Amniotic stem cell (primary cell): Measurements from ENCODE around the gene SOBP.
"Not testable (repeated sequence)": the region's sequence is repeated elsewhere in the genome, so short reads cannot be mapped to it uniquely, and the experiment has no call there.

Experiments
- DNase-seq: peaks from one replicate; lab custom pipeline; 2025; lab: John Stamatoyannopoulos, UW

SOBP gene, protein sequence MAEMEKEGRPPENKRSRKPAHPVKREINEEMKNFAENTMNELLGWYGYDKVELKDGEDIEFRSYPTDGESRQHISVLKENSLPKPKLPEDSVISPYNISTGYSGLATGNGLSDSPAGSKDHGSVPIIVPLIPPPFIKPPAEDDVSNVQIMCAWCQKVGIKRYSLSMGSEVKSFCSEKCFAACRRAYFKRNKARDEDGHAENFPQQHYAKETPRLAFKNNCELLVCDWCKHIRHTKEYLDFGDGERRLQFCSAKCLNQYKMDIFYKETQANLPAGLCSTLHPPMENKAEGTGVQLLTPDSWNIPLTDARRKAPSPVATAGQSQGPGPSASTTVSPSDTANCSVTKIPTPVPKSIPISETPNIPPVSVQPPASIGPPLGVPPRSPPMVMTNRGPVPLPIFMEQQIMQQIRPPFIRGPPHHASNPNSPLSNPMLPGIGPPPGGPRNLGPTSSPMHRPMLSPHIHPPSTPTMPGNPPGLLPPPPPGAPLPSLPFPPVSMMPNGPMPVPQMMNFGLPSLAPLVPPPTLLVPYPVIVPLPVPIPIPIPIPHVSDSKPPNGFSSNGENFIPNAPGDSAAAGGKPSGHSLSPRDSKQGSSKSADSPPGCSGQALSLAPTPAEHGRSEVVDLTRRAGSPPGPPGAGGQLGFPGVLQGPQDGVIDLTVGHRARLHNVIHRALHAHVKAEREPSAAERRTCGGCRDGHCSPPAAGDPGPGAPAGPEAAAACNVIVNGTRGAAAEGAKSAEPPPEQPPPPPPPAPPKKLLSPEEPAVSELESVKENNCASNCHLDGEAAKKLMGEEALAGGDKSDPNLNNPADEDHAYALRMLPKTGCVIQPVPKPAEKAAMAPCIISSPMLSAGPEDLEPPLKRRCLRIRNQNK

DNA sequence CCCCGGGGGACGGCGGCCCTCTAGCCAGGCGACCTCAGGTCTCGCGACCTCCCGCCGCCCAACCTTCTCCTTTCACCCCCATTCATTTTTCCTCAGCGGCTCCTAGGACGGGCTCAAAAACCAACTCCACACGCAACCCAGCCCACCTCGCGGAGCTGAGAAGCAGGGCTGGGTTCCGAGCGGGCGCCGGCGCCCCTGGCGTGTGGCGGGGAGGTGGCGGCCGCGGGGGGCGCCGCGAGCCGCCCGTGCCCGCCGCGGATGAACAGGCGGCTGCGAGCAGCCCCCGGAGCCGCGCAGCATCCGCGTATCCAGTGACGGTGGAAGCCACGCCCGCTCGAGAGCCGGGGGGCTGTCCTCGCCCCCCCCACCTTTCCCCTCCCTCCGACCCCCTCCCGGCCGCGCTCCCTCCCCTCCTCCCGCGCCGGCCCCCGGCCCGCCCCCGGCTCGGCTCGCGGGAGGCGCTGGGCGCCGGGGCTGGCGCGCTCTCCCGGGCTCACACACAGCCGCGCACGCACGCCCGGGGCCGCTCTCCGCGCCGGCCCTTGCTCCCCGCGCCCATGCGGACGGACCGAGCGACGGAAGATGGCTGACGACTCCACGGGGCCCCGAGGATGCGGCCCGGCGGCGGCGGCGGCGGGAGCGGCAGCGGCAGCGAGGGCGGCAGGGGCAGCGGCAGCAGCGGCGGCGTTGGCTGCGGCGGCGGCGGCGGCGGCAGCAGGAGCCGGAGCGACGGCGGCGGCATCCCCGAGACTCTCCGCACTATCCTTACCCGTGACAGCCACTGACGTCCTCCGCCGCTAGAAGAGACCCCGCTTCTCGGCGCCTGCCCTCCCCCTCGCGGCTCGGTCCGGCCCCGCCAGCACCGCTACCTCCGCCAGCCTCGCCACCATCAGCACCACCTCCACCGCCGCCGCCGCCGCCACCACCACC, at the start of gene SOBP:
Gene SOBP, plus strand, starts transcription at position 482 of the 930 bp plus-strand sequence. CDS start 500 bp downstream, outside the sequence.
- DNase-seq, result no peak

DNA sequence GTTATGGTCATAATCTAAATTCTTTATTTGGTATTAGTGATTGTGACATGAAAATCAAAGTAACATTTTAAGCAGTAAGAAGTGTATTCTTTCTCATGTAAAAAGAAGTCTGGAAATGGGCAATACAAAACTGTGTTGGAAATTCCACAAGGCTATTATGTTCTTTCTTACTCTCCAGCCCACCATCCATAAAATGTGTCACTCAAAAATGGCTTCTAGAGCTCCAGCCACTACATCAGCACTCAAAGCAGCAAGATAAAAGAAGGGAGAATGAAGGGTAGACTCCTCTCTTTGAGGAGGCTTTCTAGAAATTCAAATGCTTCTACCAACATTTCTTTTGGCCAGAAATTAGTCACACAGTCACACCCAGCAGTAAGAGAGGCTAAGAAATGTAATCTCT, 49.0 kb upstream of the SOBP start:
- DNase-seq, result no peak

DNA sequence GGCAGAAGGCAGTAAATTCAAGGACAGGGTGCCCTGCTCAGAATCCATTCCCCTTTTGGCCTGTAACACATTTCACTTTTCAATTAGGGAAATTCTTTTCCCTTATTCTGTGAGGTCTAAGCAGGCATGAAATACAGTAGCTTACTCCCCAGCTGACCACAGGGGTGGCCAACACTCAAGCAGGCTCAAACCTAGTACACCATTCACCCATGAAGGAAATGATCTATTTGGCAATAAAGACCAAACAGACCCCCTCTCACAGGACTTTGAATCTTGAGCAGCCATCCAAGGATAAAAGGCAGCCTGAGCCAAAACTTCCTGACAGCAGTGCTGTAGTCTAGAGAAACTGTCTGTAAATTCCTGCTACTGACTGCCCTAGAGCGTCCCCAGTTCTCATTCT, 48.2 kb upstream of the SOBP start:
- no peak for DNase-seq

DNA sequence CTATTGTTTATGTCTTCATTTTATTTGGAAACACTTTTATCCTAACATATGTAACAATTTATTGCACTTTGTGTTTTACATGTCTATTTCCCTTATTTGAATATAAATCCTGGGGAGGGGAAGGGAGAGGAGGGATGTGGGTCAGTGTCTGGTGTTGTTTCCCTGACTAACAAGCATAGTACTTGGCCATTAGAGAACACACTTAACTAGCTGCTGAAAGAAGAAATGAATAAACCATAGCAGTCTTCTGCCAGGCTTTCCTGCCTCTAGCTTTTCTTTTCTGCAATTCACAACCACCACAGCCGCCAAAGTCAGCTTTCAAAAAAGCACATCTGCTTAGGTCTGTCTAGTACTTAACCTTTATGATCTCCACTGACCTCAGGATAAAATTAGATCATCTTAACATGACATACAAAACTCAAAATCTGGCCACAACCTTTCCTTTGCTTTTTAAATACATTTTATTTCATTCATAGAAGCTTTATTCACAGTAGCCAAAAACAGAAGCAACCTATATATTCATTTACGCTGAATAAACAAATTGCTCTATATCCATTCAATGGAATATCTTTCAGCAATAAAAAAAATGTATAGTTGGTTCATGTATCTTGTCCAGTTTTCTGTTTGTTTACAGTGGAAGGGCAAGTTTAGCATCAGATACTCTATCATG, 46.8 kb upstream of the SOBP start:
- DNase-seq, result no peak

DNA sequence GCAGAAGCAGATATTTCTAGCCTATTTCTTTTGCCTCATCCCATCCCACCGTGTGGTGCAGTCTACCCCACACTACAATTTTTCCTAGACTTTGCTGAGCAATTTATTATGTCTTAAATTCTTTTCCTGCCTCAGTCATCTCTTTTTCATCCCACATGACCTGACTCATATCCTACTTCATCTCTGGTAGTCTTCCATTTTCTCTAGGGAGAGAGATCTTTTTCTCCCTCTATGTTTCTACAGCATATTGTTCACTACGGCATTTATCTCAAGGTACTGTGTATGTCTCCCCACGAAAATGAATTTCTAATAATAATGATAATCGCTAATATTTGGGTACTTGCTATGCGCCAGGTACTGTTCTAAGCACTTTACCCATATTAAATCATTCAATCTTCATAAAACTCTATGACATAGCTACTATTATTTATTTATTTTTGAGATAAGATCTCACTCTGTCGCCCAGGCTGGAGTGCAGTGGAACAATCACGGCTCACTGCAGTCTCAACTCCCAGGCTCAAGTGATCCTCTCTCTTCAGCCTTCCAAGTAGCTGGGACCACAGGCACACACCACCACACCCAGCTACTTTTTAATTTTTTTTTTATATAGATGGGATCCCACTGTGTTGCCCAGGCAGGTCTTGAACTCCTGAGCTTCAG, 46.2 kb upstream of the SOBP start:
- DNase-seq, result no peak

DNA sequence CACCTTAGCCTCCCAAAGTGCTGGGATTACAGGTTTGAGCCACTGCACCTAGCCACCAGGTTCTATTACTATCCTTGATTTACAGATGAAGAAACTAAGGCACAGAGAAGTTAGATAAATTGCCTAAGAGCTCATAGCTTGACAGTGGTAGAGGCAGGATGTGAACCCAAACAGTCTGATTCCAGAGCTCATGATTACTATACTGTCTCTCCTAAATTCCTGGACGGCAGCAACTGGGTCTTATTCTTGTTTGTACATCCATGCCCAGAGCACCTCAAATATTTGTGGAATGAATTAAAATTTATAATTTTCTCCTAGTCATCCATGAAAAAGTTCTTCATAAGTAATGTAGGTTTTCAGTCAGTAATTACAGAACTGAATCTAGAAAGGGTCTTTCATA, 45.6 kb upstream of the SOBP start:
- DNase-seq, result no peak

DNA sequence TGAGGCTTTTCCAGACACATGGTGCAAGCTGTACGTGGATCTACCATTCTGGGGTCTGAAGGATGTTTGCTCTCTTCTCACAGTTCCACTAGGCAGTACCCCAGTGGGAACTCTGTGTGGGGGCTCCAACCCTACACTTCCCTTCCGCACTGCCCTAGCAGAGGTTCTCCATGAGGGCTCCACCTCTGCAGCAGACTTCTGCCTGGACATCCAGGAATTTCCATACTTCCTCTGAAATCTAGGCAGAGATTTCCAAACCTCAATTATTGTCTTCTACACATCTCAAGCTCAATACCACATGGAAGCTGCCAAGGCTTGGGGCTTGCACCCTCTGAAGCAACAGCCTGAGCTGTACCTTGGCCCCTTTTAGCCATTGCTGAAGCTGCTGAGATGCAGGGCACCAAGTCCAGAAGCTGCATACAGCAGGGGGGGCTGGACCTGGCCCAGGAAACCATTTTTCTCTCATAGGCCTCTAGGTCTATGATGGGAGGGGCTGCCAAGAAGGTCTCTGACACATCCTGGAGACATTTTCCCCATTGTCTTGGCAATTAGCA, 42.2 kb upstream of the SOBP start:
- no peak for DNase-seq

DNA sequence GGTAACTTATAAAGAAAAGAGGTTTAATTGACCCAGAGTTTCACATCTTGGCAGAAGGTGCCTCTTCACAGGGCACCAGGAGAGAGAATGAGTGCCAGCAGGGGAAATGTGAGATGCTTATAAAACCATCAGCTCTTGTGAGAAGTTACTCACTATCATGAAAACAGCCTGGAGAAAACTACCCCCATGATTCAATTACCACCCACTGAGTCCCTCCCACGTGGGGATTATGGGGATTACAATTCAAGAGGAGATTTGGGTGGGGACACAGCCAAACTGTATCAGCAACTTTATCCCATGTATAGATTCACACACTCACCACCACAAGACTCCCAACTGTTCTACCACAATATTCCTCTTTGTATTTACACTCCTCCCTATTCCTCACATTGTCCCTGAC, 41.1 kb upstream of the SOBP start:
- no peak for DNase-seq

DNA sequence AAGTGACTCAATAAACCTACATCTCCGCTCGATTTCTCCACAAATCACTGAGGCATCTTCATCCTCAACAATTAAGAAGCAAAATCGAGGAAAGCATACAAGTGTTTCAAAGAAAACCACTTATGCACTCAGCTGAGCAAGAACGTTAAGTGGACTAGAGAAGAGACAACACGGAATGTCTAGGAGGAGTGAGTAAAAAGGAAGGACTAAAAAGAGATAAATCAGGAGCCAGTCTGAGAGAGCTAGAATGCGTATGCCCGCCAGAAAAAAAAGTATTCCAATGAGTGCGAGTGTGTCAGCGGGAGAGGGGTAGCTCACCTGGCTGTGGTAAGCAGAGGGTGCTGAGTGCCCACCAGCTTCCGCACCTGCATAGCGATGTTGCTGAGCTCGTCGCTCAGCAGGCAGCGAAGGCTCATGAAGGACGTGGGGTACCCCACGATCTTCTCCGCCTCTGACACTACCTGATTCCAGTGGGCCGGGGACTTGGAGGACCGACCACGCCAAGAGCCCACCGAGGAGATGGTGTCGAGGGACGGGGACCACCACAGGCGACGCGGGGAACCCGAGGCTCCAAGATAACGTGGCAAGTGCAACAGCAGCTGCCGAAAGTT, 31.1 kb upstream of the SOBP start:
- no peak for DNase-seq

DNA sequence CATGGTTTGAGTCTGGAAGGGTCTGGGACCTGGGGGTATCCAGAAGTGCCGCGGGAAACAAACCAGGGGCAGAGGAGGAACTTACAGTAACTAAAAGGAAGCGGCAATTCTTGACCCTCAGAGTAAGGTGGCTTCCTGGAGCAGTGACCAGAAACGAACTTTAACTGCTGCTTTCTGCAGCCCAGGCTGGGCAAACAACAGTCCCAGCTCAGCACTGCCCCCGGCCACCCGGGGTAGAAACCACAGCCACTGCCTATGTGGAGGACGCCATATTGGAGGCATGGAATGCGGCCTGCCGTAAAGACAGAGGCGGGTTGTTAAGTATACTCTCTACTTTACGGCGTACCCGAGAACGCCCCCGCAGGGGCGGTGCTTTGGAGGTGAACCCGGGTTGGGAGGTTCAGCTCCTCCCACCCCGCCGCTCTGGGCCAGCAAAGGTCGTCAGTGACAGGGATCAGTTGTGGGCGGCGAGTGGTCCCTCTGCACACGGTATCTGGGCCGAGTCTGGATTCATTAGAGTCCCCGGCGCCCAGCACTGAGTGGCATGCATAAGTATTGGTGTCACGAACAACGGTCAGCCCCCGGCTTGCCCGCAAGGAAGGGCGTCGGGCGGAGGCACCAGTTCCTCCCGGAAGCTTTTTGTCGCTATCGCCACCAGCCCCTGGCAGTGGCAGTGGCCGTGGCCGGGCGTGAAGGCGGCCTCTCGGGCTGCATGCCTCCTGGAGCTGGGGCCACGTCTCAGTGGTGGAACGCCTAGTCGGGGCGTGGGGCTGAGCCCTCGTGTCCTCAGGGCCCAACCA, 30.4 kb upstream of the SOBP start, which contains the start of gene PDSS2:
Gene PDSS2, minus strand, starts transcription at position 282 of the 800 bp plus-strand sequence. Its CDS starts 279 bp downstream, at position 3.
- DNase-seq, result peak; percentile 97

DNA sequence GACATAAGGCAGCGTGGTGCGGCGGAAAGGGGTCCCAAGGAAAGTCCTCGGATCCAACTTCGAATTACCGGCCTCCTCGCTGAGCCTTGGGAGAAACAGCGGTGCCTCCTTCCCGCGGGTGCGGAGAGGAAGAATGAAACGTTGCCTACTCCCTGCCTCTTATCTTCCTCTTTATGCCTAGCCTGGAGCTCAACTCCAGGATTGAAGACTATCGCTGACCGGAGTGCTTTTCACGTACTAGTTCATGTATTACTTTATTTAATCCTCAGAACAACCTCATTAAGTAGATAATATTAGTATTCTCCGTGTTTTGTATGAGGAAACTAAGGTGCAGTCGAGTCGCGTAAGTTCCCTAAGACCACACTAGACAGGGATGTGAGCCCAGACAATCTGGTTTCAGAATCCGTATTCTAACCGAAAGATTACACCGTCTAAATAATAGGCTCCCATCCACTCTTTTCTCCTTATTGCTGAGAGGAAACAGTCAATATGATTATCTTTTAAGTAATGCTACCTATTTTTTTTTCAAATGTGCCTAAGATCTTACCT, 29.8 kb upstream of the SOBP start:
- DNase-seq, result no peak

DNA sequence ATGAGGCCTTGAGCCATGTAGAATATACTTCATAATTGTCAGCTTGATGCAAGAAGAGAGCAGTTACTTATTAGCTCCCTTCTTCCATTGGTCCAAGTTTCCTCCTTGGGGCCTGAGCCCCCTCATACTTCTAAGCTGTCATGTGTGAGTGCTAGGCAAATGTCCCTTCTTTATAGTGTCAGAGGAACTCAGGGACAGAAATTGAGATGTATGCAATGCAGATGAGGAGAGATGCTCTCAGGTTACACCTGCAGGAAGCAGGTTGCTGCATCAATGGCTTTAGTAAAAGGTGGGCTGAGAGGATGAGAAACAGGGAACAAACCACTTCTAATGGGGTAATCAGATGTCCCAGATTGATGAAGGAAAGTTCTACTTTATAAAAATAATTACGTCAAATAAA, 23.9 kb upstream of the SOBP start:
- DNase-seq, result no peak

DNA sequence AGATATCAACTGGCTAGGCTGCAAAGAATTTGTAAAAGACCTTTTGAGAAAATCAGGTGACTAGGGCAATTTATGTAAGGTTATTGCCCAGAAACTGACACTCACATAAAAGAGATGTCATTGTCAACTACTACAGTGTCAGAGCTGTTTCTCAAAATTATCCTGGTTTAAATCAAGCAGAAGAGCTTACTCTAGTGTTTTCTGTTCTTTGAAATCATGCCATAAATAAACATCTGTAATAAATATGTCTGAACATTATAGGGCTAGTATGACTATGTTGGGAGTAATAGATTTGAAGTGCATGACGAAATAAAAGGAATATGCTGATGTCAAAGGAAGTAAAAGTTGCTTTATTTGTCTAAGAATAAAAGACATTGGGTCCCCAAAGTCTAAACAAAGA, 19.6 kb upstream of the SOBP start:
- DNase-seq, result no peak

DNA sequence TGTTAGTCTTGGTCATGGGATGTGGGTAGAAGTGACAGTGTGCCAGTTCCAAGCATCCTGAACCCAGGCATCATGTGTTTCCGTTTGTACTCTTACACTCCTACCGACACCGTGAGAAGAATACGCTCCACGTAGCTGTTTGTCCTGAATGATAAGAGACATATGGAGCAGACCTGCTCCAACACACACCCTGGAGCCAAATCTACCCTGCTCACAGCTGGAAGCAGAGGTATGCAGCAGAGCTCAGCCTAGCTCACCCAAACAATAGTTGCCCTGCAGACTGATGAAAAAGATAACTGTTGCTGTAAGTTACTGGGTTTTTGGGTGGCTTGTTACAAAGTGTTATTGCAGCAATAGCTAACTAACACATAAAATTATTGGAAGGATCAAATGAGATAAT, 16.3 kb upstream of the SOBP start:
- no peak for DNase-seq

DNA sequence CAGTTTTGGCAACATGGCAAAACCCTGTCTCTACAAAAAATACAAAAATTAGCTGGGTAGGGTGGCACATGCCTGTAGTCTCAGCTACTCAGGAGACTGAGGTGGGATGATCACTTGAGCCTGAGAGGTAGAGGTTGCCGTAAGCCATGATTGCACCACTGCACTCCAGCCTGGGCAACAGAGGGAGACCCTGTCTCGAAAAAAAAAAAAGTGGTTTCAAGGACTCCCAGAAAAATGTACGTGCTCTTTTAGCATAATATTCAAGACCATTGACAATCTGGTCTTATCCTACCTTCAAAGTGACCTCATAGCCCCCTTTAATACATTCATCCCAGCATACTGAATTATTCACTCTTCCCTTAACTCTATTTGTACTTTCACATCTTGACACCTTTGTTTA, 14.6 kb upstream of the SOBP start:
- DNase-seq, result not testable (repeated sequence)

DNA sequence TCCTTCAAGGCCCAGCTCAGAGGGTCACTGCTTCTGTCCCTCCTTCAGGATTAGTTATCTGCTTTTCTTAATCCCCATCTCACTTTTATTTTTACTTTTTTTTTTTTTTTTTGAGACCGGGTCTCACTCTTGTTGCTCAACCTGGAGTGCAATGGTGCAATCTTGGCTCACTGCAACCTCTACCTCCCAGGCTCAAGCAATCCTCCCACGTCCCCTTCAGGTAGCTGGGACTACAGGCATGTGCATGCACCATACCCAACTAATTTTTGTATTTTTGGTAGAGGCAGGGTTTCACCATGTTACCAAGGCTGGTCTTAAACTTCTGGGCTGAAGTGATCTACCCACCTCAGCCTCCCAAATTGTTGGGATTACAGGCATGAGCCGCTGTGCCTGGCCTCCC, 14.1 kb upstream of the SOBP start:
- not testable (repeated sequence) for DNase-seq

DNA sequence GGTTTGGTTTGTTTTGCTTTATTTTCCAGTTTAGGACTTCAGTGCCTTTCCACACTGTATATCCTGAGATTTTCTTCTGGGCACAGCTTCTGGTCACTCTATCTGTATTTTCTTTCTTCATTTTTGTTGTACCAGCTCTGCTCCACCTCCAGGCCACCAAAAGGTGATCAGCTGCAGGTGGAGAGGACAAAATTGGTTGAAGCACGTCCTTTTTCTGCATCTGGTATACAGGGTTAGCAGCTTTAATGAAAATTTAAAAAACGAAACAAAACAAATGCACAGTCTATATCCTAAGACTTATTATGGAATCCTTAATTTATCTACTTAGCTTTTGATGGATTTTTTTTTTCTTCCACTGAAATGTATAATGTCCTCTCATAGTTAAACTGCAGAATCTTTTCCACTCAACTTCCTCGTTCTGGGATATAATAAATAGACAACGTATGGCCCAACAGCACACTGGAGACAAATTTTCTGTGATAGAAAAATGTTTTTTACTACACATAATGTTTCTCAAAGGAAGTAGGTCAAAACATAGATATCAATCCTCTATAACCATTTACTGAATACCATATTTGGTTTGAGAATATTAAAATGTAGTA, 10.7 kb upstream of the SOBP start:
- DNase-seq, result no peak

DNA sequence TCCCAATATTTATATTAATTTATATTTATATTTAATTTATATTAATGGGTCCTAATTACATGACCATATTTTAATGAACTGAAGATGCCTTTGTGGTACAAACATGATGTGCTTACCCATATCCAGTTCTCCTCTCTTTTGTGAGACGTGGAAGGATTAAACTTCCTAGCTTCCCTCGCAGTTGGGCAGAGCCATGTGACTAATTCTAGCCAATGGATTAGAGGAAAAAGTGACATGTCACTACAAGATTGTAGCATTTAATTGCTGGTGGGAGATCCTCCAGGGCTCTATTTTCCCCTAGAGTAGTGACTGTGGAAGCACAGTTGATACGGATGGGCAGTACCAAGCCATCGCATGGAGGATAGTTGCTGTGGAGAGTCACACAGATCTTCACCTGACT, 4.8 kb upstream of the SOBP start:
- no peak for DNase-seq
